Neural cell (in vitro differentiated cells): ENCODE data around the gene OAF. TPM values are rescaled to one million over a fixed set of nuclear protein-coding genes. Genes with fewer than 3 reads are reported as not detected.

Experiments
- H2AFZ ChIP-seq: fragments of 200-600, 300-800 bp; sonication (generic), shearing (Covaris generic); 2 replicates; pipeline ENCODE4 v1.6.0; 2014; ENCODE audit warnings: low read depth, mild to moderate bottlenecking, antibody characterized with exemption, low read length, moderate library complexity
- H3F3A ChIP-seq: fragments of 200-600 bp; shearing (Covaris generic); 2 replicates; pipeline ENCODE4 v1.6.1; 2016; ENCODE audit warnings: mild to moderate bottlenecking, moderate library complexity, mixed read lengths, antibody characterized with exemption, low read length; ENCODE audit not compliant: insufficient read depth, poor library complexity, severe bottlenecking
- H3K27ac ChIP-seq: fragments of 200-600, 300-800 bp; sonication (generic), shearing (Covaris generic); 2 replicates; pipeline ENCODE4 v1.5.1; 2014; ENCODE audit warnings: mild to moderate bottlenecking, low read length, moderate library complexity
- H3K27me3 ChIP-seq: fragments of 300-800, 200-600 bp; sonication (generic), shearing (Covaris generic); 2 replicates; pipeline ENCODE4 v1.6.0; 2014; ENCODE audit warnings: mild to moderate bottlenecking, low read depth, low read length, moderate library complexity; ENCODE audit not compliant: insufficient read depth
- H3K36me3 ChIP-seq: fragments of 300-800, 200-600 bp; sonication (generic), shearing (Covaris generic); 2 replicates; pipeline ENCODE4 v1.5.1; 2014; ENCODE audit warnings: mild to moderate bottlenecking, antibody characterized with exemption, low read length, moderate library complexity; ENCODE audit not compliant: insufficient read depth
- H3K4me2 ChIP-seq: fragments of 300-800, 200-600 bp; sonication (generic), shearing (Covaris generic); 2 replicates; pipeline ENCODE4 v1.6.0; 2014; ENCODE audit warnings: mild to moderate bottlenecking, low read length
- H3K4me3 ChIP-seq: fragments of 300-800, 200-600 bp; sonication (generic), shearing (Covaris generic); 2 replicates; pipeline ENCODE4 v1.5.1; 2014; ENCODE audit warnings: mild to moderate bottlenecking, low read length, moderate library complexity
- H3K79me2 ChIP-seq: fragments of 200-600 bp; shearing (Covaris generic); replicated peaks from 2 replicates; pipeline ENCODE4 v1.6.0; 2014; ENCODE audit warnings: mild to moderate bottlenecking, low read length, moderate library complexity; ENCODE audit not compliant: insufficient read depth
- H3K9ac ChIP-seq: fragments of 300-800, 200-600 bp; sonication (generic), shearing (Covaris generic); 2 replicates; pipeline ENCODE4 v1.6.1; 2016; ENCODE audit warnings: mild to moderate bottlenecking, low read length, mixed read lengths
- H3K9me2 ChIP-seq: fragments of 200-600 bp; shearing (Covaris generic); 2 replicates; pipeline ENCODE4 v1.6.1; 2016; ENCODE audit warnings: mild to moderate bottlenecking, low read length, mixed read lengths; ENCODE audit not compliant: insufficient read depth
- H3K9me3 ChIP-seq: fragments of 200-600, 300-800 bp; sonication (generic), shearing (Covaris generic); 2 replicates; pipeline ENCODE4 v1.6.1; 2016; ENCODE audit warnings: mild to moderate bottlenecking, mixed run types, low read length, moderate library complexity, mixed read lengths
- H4K20me1 ChIP-seq: fragments of 200-600 bp; shearing (Covaris generic); 2 replicates; pipeline ENCODE4 v1.6.1; 2016; ENCODE audit warnings: mild to moderate bottlenecking, mixed run types; ENCODE audit not compliant: insufficient read depth
- CTCF ChIP-seq: fragments of 450-650 bp; IDR thresholded peaks from 2 replicates; pipeline ENCODE4 v1.5.1; 2014; ENCODE audit warnings: antibody characterized with exemption, mild to moderate bottlenecking, moderate library complexity; ENCODE audit not compliant: poor library complexity, severe bottlenecking
- EP300 ChIP-seq: fragments of 450-650 bp; conservative IDR thresholded peaks from 2 replicates; pipeline ENCODE4 v1.6.1; 2014; ENCODE audit warnings: antibody characterized with exemption, mild to moderate bottlenecking, moderate library complexity; ENCODE audit not compliant: poor library complexity, severe bottlenecking
- EZH2 ChIP-seq: fragments of 200-600, 300-800 bp; shearing (Covaris generic), sonication (generic); IDR thresholded peaks from 2 replicates; pipeline ENCODE4 v1.6.1; 2014; ENCODE audit warnings: antibody characterized with exemption, low read length, borderline replicate concordance, mild to moderate bottlenecking; ENCODE audit not compliant: insufficient read depth, poor library complexity, severe bottlenecking
- MXI1 ChIP-seq: fragments of 450-650 bp; conservative IDR thresholded peaks from 2 replicates; pipeline ENCODE4 v1.6.1; 2014; ENCODE audit warnings: antibody characterized with exemption, mild to moderate bottlenecking; ENCODE audit not compliant: poor library complexity, severe bottlenecking
- POLR2AphosphoS5 ChIP-seq: IDR thresholded peaks from 2 replicates; pipeline ENCODE4 v1.6.1; 2012
- RAD21 ChIP-seq: fragments of 450-650 bp; conservative IDR thresholded peaks from 2 replicates; pipeline ENCODE4 v1.6.1; 2014; ENCODE audit warnings: antibody characterized with exemption, mild to moderate bottlenecking, moderate library complexity
- REST ChIP-seq: IDR thresholded peaks from 2 replicates; pipeline ENCODE4 v1.6.1; 2012; ENCODE audit warnings: borderline replicate concordance
- SMC3 ChIP-seq: fragments of 450-650 bp; conservative IDR thresholded peaks from 2 replicates; pipeline ENCODE4 v1.6.1; 2014; ENCODE audit warnings: antibody characterized with exemption, mild to moderate bottlenecking, moderate library complexity; ENCODE audit not compliant: poor library complexity
- TAF1 ChIP-seq: IDR thresholded peaks from 2 replicates; pipeline ENCODE4 v1.6.1; 2012; ENCODE audit warnings: low read depth
- polyA plus RNA-seq: library from polyadenylated mRNA; depleted of rRNA; stranded (reverse); fragments of >200 nt; gene quantifications from 2 replicates; pipeline ENCODE4 v1.2.3, GENCODE V29; 2014

Gene OAF
- polyA plus RNA-seq, 1 donor from 2014 or later = 0.97 TPM

GRCh38 chr11:120261321-120261720, 50.5 kb downstream of the OAF start:
- Histone ChIP-seq H3K4me3 (no peak overlapping the region), H2AFZ (no peak overlapping the region), H3K27ac (no peak overlapping the region), H3K36me3 (no peaks in the 10 kb centered on the region), H3K4me2 (no peak overlapping the region), H3K79me2 (no peaks in the 10 kb centered on the region), H3F3A (no peaks in the 10 kb centered on the region), H3K9ac (no peak overlapping the region), H3K27me3 (no peaks in the 10 kb centered on the region), H4K20me1 (no peaks in the 10 kb centered on the region), H3K9me3 (no peaks in the 10 kb centered on the region), H3K9me2 (no peaks in the 10 kb centered on the region)
- TF ChIP-seq SMC3 = no peak
- TF ChIP-seq REST = no peak
- no peak for TF ChIP-seq TAF1
- no peak for TF ChIP-seq EP300
- no peak for TF ChIP-seq MXI1
- no peak for TF ChIP-seq CTCF
- no peak for TF ChIP-seq EZH2
- no peak for TF ChIP-seq RAD21
- no peak for TF ChIP-seq POLR2AphosphoS5

GRCh38 chr11:120261931-120262330, 51.1 kb downstream of the OAF start:
- Histone ChIP-seq H2AFZ (no peak overlapping the region), H3K4me3 (no peak overlapping the region), H3K79me2 (no peaks in the 10 kb centered on the region), H4K20me1 (no peaks in the 10 kb centered on the region), H3K27ac (no peak overlapping the region), H3K36me3 (no peaks in the 10 kb centered on the region), H3K9me3 (no peaks in the 10 kb centered on the region), H3F3A (no peaks in the 10 kb centered on the region), H3K9ac (no peak overlapping the region), H3K4me2 (no peak overlapping the region), H3K27me3 (no peaks in the 10 kb centered on the region), H3K9me2 (no peaks in the 10 kb centered on the region)
- no peak for TF ChIP-seq POLR2AphosphoS5
- TF ChIP-seq MXI1 = no peak
- no peak for TF ChIP-seq EP300
- no peak for TF ChIP-seq SMC3
